HUES6 (cell line): ENCODE data around the gene PFKL.

Experiments used
- H3K27ac ChIP-seq: 2 replicates; pipeline ENCODE4 v1.7.0; 2013; ENCODE audit warnings: low read depth, mild to moderate bottlenecking, low read length, inconsistent platforms
- H3K27me3 ChIP-seq: 2 replicates; pipeline ENCODE4 v1.6.1; 2013; ENCODE audit warnings: low read length; ENCODE audit not compliant: control insufficient read depth, insufficient read depth
- H3K36me3 ChIP-seq: 2 replicates; pipeline ENCODE4 v1.6.1; 2013; ENCODE audit warnings: low read length; ENCODE audit not compliant: control insufficient read depth, insufficient read depth
- H3K4me1 ChIP-seq: 2 replicates; pipeline ENCODE4 v1.6.1; 2013; ENCODE audit warnings: low read length; ENCODE audit not compliant: control insufficient read depth, insufficient read depth
- H3K4me3 ChIP-seq: 2 replicates; pipeline ENCODE4 v1.5.1; 2013; ENCODE audit warnings: low read depth, low read length
- H3K9ac ChIP-seq: one replicate; pipeline ENCODE4 v1.6.1; 2013; ENCODE audit warnings: mild to moderate bottlenecking, low read length
- H3K9me3 ChIP-seq: 2 replicates; pipeline ENCODE4 v1.6.1; 2013; ENCODE audit warnings: low read depth, low read length; ENCODE audit not compliant: control insufficient read depth, insufficient read depth

PFKL gene

DNA sequence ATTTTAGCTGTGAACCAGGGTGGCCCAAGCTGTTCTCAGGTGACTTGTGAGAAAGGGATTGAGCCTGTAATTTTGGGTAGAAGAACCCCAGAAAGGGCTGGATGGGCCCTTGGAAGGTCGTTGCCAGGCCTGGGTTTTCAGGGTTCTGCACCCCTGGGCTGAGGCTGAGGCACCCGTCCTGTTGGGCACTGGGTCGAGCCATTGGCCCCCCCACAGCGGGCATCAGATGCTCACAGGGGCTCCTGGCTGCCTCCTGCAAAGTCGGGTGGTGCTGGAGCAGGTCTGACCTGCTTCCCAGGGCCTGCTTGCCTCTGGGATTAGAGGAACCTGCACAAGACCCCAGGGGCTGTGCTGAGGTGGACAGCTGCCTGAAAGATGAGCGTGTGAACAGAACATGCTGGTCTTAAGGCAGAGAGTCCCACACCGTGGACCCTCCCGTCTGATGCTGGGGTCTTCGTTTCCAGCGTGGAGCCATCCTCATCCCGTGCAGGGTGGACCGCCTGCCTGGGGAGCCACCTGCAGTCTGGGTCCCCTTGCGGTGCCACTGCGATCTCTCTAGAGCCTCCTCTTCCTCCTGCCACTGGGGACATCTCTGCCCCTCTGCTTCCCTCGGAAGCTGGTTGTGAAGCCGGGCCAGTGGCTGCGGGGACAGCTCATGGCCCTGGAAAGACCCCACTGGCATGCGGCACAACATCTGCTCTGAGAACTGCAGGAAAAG lies 51.8 kb downstream of the PFKL start:
- no peaks in the 10 kb centered on the region for H3K9me3 ChIP-seq
- H3K27ac ChIP-seq = no peak overlapping the region
- H3K27me3 ChIP-seq = peaks cover 26% of the 10 kb centered on the region; the same call in 1 of the 2 replicates
- no peak overlapping the region for H3K9ac ChIP-seq
- no peaks in the 10 kb centered on the region for H3K36me3 ChIP-seq
- H3K4me3 ChIP-seq = no peak overlapping the region
- no peaks in the 10 kb centered on the region for H3K4me1 ChIP-seq

DNA sequence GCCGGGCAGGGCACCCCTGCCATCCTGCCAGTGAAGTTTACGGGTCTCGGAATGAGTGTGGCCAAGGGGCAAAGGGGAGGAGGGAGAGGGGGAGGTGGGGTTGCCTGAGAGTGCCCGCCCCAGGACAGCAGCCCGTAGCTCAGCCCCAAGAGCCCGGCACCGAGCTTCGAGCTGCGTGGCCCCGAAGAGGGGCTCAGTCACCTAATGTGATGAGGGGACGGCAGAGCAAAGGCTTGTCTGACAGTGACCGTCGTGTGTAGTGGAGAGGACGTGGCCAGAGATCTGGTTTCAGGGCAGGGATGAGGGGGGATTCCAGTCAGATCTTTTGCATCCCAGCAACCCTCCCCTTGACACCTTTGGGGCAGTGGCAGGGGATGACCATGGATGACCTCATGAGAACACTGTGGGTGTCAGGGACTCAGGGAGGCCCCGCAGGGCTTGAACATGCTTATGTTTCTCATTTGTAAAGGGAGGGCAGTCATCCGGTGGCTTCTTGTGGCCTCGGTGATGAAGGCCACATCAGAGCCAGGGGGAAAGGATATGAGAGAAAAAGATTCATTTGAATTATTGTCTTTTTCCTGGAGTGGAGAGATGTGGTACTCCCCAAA lies 52.5 kb downstream of the PFKL start:
- Histone ChIP-seq H3K27me3 (peaks cover 26% of the 10 kb centered on the region; the same call in 1 of the 2 replicates), H3K27ac (no peak overlapping the region), H3K9me3 (no peaks in the 10 kb centered on the region)

DNA sequence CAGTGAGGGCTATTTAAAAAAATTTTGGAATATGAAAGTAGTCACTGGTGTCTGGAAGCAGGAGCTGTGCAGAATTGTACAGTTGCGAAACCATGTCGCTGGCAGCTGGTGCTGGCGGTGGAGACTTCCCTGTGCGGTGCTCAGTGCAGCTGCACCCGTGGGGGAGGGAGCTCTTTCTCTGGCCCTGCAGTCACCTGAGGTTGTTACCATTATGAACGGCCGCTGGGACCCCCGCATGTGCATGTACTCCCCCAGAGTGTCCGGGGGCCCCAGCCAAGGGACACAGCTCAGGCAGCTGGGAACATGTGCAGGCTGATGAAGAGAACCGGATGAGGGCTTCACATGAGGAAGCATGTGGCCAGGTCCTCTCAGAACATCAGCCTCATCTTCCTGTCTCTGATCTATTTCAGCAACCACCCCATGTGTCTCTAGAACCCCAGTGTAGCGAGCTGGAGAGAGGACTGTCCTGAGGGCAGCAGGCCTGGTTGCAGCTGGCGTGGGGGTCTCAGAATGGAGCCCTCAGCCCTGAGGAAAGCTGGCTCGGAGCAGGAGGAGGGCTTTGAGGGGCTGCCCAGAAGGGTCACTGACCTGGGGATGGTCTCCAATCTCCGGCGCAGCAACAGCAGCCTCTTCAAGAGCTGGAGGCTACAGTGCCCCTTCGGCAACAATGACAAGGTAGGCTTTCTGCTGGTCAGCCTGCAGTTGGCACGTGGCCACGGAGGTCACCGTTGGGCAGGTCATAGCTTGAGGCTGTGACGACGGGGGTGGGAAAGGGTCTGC lies 53.5 kb downstream of the PFKL start, which contains the start of gene TRPM2:
TRPM2 (plus strand) TSS at position 431 of the 780 bp plus-strand sequence; CDS start at position 511, 80 bp downstream.
- Histone ChIP-seq H3K27ac (no peak within 1 kb of the TSS), H3K9ac (no peak within 1 kb of the TSS), H3K27me3 (peaks cover 26% of the 10 kb centered on the region; the same call in 1 of the 2 replicates), H3K36me3 (no peaks in the 10 kb centered on the region), H3K4me1 (no peaks in the 10 kb centered on the region), H3K9me3 (no peaks in the 10 kb centered on the region), H3K4me3 (no peak within 1 kb of the TSS)

More for the DNA sequence above, 52.5 kb downstream of the PFKL start:
- Histone ChIP-seq H3K36me3 (no peaks in the 10 kb centered on the region), H3K4me1 (no peaks in the 10 kb centered on the region), H3K4me3 (no peak overlapping the region), H3K9ac (no peak overlapping the region)

DNA sequence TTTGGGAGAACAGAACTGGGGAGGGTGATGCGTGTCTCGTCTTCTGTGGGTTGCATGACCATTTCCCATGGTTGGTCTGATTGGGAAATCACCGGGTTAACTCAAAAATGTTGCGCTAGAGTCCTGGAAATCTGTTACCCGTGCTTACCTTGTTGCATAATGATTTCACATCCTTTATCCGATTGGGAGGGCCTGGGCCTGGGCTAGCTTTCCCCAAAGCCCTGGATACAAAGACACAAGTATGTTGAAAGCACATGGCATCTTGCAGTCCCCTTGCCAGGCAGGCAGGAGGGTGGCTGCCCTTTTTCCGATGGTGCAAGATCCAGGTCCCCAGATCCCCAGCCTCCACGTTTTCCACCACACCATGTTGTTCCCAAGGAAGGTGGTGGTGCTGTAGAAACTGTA lies 54.1 kb downstream of the PFKL start:
- Histone ChIP-seq H3K9ac (no peak overlapping the region), H3K27ac (no peak overlapping the region), H3K4me3 (no peak overlapping the region), H3K4me1 (no peaks in the 10 kb centered on the region), H3K27me3 (peaks cover 23% of the 10 kb centered on the region; the same call in 1 of the 2 replicates), H3K36me3 (no peaks in the 10 kb centered on the region), H3K9me3 (no peaks in the 10 kb centered on the region)

- Histone ChIP-seq H3K4me1 (no peaks in the 10 kb centered on the region), H3K27me3 (peaks cover 13% of the 10 kb centered on the region; the same call in 1 of the 2 replicates), H3K9ac (no peak overlapping the region), H3K36me3 (no peaks in the 10 kb centered on the region), H3K27ac (no peak overlapping the region), H3K4me3 (no peak overlapping the region), H3K9me3 (no peaks in the 10 kb centered on the region)
These were observed 55.2 kb downstream of the PFKL start for GRCh38 chr21:44354775-44355771.

DNA sequence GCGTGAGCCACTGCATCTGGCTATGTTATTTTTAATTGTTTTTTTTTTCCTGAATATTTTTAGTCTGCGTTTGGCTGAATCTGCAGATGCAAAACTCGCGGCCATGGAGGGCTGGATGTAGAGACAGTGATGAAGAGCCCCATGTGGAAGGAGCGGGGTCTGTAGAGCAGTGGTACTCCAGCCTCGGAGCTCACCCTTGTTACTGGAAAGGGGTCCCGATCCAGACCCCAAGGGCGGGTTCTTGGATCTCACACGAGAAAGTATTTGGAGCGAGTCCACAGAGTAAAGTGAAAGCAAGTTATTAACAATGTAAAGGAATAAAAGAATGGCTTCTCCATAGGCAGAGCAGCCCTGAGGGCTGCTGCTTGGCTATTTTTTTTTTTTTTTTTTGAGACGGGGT lies 56.3 kb downstream of the PFKL start:
- no peak overlapping the region for H3K4me3 ChIP-seq
- no peaks in the 10 kb centered on the region for H3K36me3 ChIP-seq
- H3K9me3 ChIP-seq = no peaks in the 10 kb centered on the region
- no peak overlapping the region for H3K27ac ChIP-seq
- no peaks in the 10 kb centered on the region for H3K4me1 ChIP-seq
- no peak overlapping the region for H3K9ac ChIP-seq
- peaks cover 8% of the 10 kb centered on the region; the same call in 1 of the 2 replicates for H3K27me3 ChIP-seq

GRCh38 chr21:44356636-44357035 lies 56.8 kb downstream of the PFKL start:
- H3K36me3 ChIP-seq = no peaks in the 10 kb centered on the region
- H3K4me1 ChIP-seq = no peaks in the 10 kb centered on the region
- H3K9me3 ChIP-seq = no peaks in the 10 kb centered on the region; the same call in 1 of the 2 replicates
- H3K27ac ChIP-seq = no peak overlapping the region
- no peak overlapping the region for H3K9ac ChIP-seq
- H3K4me3 ChIP-seq = no peak overlapping the region
- peaks cover 3% of the 10 kb centered on the region; the same call in 1 of the 2 replicates for H3K27me3 ChIP-seq

DNA sequence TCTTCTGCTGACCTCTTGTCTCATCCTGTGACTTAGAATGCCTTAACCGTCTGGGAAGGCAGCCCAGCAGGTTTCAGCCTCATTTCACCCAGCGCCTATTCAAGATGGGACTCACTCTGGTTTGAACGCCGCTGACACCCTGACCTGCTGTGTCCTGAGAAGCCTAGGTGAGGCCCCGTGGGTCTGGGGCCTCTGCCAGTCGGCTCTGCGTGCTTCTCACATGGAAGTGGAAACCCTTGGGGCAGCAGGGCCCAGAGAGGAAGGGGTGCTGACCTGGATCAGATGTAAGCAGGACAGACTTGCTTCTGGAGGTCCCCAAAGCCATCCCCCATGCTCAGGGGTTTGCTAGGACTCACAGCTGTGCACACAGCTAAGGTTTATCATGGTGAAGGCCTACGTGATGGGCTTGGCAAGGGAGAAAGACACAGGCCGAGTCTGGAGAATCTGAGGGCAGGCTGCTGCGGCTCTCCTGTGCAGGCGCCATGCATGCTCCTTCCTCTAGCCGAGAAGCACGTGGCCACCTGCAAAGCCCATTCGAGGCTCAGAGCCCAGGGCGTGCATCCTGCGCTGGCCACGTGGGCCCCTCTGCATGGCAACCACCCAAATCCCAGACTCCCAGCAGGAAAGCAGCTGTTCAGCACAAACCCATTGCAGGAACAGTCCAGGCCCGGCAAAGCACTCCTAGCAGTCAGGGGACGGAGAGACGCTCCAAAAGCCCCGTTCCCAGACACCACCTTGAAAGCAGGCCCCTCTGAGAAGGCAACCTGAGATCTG lies 57.4 kb downstream of the PFKL start:
- H3K9me3 ChIP-seq = peaks cover 2% of the 10 kb centered on the region; the same call in 1 of the 2 replicates
- no peaks in the 10 kb centered on the region for H3K36me3 ChIP-seq
- H3K27ac ChIP-seq = no peak overlapping the region
- no peaks in the 10 kb centered on the region for H3K27me3 ChIP-seq
- H3K4me3 ChIP-seq = no peak overlapping the region
- no peak overlapping the region for H3K9ac ChIP-seq
- no peaks in the 10 kb centered on the region for H3K4me1 ChIP-seq

DNA sequence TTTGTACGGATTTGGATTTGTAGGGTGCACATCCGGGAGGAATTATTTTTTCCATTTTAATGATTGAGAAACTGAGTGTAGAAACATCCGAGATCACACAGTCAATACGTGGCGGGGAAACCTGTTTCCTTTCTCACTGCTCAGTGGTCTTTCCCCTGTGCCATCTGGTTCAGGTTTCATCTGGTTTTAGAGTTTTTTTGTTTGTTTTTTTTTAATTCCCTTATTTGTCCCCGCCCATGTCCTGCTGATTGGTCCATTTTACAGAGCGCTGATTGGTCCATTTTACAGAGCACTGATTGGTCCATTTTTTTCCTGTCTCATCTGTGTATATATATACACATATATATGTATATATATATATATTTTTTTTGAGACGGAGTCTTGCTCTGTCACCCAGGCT lies 59.5 kb downstream of the PFKL start:
- Histone ChIP-seq H3K9ac (no peak overlapping the region), H3K27ac (no peak overlapping the region), H3K4me1 (no peaks in the 10 kb centered on the region), H3K9me3 (peaks cover 2% of the 10 kb centered on the region; the same call in 1 of the 2 replicates), H3K27me3 (no peaks in the 10 kb centered on the region), H3K4me3 (no peak overlapping the region), H3K36me3 (no peaks in the 10 kb centered on the region)
